Neural progenitor cell (in vitro differentiated cells): Measurements from ENCODE around the gene EXOSC10.
"Not testable (repeated sequence)": the region's sequence is repeated elsewhere in the genome, so short reads cannot be mapped to it uniquely, and the experiment has no call there.

Source experiments
- EZH2phosphoT487 ChIP-seq: fragments of 200-600 bp; sonication (generic); IDR thresholded peaks from 2 replicates; pipeline ENCODE4 v1.6.1; 2017; ENCODE audit warnings: antibody characterized with exemption
- TF ChIP-seq, protein P1 (sequence below): fragments of 200-600 bp; sonication (generic); IDR thresholded peaks from 2 replicates; pipeline ENCODE4 v1.5.1; 2017; ENCODE audit warnings: antibody characterized with exemption, mild to moderate bottlenecking

DNA sequence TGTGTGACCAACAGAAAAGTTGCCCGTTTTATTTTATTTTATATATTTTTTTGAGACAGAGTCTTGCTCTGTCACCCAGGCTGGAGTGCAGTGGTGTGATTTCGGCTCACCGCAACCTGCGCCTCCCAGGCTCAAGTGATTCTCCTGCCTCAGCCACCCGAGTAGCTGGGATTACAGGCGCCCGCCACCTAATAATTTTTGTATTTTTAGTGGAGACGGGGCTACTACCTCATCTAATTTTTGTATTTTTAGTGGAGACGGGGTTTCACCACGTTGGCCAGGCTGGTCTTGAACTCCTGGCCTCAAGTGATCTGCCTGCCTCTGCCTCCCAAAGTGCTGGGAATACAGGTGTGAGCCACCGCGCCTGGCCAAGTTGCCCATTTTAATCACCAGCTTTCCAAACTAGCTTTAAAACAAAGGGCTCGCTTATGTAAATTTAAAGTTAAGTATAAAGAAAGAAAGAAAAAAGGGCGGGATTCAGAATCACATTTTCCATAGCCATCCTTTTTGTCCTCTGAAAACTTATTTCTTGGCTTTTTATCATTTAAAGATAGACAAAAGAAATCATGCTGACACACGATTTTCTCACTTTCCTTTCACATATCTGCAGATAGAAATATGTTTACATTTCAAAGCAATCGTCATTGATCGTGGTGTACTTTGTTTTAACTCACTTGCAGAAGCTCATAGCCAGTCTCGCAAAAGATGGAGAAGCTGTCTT is 62.5 kb downstream of the EXOSC10 start:
- TF ChIP-seq, protein P1, sequence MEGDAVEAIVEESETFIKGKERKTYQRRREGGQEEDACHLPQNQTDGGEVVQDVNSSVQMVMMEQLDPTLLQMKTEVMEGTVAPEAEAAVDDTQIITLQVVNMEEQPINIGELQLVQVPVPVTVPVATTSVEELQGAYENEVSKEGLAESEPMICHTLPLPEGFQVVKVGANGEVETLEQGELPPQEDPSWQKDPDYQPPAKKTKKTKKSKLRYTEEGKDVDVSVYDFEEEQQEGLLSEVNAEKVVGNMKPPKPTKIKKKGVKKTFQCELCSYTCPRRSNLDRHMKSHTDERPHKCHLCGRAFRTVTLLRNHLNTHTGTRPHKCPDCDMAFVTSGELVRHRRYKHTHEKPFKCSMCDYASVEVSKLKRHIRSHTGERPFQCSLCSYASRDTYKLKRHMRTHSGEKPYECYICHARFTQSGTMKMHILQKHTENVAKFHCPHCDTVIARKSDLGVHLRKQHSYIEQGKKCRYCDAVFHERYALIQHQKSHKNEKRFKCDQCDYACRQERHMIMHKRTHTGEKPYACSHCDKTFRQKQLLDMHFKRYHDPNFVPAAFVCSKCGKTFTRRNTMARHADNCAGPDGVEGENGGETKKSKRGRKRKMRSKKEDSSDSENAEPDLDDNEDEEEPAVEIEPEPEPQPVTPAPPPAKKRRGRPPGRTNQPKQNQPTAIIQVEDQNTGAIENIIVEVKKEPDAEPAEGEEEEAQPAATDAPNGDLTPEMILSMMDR = not testable (repeated sequence)
- not testable (repeated sequence) for TF ChIP-seq EZH2phosphoT487
